NCI-H2196 (cell line): ENCODE results near the gene RANBP17.
"Not testable (repeated sequence)": the region's sequence is repeated elsewhere in the genome, so short reads cannot be mapped to it uniquely, and the experiment has no call there.

Experiments
- DNase-seq: peaks from one replicate; lab custom pipeline; 2025; ENCODE audit not compliant: unreplicated experiment; lab: John Stamatoyannopoulos, UW

RANBP17 gene

DNA sequence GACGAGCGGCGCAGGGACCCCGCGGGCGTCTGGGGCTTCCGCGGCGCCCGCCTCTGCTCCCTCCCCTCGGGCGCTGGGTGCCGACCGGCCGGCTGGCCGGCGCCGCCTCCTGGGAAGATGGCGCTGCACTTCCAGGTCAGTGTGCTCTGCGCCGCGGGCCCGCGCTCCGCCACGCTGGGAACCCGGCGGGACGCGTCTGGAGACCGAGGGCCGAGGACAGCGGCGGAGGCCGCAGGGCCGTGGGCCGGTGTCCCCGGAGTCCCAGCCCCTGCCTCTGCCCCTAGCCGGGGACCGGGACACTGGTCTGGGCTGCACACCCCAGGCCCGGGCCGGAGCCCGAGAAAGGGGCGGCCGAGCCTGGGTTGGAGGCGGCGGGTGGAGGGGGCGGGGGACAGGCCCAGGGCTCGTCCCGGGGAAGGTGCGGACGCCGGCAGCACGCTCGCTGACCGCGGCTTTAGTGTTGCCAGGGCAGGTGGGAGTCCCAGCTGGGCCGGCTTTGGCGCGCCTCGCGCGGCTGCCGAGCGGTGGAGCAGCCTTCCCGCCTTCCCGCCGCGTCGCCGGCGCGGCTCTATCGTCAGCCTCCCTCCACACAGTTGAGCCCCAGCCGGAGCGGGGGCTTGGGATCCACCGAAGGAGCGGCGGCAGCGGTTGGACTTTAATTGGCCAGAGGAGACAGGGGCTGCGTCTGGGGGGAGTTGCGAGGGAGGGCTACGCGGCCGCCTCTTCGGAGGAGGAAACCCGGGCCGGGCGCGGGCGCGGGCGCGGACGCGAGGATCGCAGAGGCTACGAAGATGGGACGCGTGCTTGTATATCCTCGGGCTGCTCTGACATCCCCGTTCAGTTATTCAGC is at the start of gene RANBP17:
Gene RANBP17 (plus strand): TSS at position 102 of the 850 bp plus-strand sequence.
- peak; percentile 77 for DNase-seq

DNA sequence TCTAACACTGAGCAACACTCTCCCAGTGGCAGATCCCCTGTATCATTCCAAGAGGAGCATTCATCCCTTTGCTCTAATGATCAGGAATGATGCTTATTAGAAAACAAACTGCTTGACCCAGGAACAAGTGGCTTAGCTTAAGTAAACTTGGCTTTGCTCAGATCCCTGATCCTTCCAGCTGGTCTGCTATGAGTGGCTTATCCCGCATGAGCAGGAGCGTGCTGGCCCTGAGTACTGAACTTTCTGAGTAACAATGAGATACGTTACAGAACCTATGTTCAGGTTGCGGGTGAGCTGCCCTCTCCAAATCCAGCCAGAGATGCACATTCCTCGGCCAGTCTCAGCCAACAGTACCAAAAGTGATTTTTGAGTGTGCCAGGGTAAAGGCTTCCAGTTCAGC is 48.6 kb upstream of the RANBP17 start:
- DNase-seq = no peak

DNA sequence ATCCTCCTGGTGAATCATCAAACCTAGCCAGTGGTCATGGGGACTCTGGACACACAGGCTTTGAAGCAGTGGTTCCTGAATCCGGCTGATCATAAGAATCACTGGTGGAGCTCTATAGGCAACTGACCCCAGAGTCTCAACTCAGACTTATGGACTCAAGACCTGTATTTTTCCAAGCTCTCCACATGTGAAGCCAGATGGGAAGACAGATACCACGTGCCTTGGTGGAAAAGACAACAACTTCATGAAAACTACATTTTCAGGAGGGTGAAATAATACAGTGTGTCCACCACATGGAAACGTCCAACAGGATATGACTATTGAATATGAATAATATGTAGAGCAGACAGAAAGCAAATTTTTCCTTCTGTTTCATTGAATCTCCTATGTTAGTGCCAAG is 44.6 kb upstream of the RANBP17 start:
- DNase-seq = no peak

DNA sequence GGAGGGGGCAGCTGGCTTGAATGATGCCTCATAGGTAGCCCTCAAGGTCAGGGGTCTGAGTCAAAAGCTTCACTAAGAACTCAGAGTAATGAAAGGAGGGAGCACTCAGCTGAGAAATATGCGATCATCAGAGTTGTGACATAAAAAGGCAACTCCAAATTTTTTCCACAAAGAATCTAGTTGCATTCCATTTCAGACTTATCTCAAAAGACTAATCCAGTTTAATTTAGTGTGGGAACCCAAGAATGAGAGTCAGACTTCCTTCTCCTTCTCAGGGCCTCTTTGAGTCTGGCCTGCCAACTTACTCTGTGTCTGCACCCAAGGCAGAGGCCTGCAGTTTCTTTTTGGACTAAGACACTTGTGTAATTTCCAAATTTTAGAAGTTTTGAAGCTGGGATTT is 43.6 kb upstream of the RANBP17 start:
- DNase-seq = no peak

DNA sequence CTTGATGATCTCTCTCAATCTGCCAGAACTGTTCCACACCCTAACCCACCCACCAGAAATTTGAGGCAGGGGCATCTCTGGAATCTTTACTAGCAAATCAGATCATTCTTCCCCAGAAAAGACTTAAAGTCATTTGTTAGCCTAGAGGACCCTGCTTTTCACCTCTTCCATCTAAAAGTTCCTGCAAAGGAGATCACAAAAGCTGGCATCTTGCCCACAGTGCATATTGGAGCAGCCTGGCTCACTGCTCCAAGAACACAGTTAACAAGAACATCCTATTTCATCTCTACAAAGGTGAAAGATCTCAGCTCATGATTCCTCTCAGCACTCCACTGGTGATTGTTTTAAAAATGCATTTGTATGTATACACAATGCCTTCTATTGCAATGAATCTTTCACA is 42.0 kb upstream of the RANBP17 start:
- DNase-seq = no peak

DNA sequence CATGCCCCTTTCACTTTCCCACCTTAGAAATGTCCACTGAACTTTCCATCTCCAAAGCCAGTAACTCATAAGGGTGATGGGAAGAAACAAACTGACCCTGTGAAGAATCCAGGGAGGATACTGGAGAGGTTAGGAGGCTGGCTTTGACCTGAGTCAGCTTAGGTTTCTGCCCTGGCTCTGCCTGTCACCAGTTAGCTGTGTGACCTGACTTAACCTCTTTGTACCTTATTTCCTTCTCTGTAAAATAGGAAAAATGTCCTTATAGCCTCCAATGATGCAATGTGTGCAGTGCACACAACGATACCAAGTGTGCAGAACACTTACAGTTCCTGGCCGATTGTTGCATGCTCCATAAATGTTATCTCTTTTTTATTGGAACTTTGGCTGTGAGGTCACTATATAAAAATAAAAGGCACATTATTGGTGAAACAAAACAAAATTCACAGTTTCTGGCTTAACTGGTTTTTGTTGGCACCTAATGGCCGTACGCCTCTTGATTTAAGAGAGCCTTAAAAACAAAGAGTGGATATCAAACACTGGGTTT is 40.5 kb upstream of the RANBP17 start:
- DNase-seq = no peak

DNA sequence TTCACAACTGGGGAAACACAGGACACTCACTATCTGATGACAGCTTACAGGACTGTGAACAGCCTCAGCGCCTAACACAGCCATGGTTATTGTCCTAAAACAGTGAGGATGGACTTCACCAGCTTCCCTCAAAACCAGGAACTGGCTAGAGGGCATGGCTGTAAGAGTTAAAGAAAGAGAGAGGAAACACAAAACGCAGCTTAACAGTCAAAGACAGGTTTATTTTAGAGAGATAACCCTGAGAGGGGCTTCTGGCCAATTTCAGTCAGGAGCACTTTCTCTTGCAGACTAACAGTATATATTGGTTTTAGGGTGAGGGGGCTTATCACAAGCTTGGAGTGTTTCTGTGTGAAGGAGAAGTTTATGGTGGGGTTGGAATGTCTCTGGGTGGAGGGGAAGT is 35.7 kb upstream of the RANBP17 start:
- no peak for DNase-seq

DNA sequence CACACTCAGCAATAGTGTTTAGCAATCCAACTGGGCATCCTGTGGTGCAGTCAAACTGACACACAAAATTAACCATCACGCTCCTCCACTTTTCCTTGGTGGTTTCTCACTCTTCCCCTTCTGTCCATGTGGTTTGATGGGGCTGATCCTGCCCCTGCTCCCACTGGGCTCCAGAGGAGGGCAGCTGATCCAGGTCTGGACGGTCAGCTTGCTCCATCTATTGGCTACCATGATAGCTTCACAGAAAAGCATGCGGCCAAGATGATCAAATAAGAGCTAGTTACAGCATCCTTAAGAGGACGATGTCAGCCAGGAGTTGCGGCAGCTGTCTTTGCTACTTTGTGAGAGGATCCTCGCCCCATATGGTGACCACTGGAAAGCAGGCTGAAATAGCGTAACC is 29.6 kb upstream of the RANBP17 start:
- no peak for DNase-seq

DNA sequence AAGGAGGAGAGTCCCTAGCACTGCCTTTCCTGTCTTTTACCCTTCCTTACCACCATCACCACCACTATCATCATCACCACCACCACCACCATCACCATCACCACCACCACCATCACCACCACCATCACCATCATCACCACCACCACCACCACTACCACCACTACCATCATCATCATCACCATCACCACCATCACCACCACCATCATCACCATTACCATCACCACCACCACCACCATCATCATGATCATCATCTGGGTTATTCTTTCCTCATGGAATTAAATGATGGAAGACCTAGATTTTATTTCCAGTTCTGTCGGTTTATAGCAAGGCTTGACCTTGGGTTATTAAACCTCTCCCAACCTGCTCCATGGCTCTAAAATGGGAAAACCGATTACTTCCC is 27.8 kb upstream of the RANBP17 start:
- DNase-seq = not testable (repeated sequence)

DNA sequence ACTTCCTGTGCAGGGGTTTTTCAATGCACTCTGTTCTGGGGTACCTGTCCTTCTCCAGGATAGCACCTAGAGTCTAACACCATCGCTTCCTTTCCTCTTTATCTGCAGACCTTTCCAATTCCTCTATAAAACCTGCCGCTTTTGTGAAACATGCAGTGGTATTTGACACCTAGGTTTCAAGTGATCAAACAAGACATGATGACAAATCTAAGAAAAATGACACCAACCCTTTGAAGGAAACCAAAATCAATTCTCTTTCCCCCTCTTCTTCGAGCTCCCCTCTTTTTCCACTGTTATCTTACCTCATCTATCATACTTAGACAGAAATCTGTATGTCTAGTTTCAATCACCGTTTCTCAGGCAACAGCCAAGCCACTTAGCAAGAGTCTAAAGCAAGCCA is 25.6 kb upstream of the RANBP17 start:
- DNase-seq = no peak

DNA sequence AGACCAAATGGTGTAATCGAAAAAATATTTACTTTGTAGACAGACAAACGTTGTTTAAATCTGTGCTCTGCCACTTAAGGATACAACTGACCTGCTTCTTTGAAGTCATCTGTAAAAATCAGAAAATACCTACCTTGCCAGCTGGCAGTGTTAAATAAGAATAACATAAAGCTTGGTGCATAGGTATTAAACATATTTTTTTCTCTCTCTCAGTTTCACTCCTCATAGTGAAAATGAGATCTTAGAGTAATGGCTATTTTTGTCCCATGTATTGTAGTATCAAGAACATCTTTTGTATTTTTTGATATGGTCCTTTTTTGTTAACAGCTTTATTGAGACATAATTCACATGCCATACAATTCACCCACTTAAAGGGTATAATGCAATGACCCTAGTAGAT is 17.9 kb upstream of the RANBP17 start:
- no peak for DNase-seq

DNA sequence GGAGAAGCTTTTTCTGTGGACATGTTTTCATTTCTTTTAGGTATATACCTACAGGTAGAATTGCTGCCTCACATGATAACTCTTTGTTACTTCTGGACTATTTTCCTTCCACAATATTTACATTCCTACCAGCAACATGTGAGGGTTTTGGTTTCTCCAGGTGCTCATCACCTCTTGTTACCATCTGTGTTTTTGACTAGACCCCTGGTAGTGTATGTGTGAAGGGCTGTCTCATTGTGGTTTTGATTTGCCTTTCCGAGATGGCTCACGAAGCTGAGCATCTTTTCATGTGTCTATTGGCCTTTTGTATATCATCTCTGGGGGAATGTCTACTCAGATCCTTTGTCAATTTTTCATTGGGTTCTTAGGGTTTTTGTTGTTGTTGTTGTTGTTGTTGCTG is 17.2 kb upstream of the RANBP17 start:
- no peak for DNase-seq

DNA sequence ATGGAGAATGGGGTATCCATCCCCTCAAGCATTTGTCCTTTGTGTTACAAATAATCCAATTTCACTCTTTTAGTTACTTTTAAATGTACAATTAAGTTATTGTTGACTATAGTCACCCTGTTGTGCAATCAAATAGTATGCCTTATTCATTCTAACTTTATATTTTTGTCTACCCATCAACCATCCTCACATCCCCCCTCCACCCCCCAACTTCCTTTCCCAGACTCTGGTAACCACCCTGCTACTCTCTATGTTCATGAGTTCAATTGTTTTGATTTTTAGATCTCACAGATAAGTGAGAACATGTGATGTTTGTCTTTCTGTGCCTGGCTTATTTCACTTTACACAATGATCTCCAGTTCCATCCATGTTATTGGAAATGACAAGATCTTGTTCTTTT is 15.4 kb upstream of the RANBP17 start:
- DNase-seq = no peak

DNA sequence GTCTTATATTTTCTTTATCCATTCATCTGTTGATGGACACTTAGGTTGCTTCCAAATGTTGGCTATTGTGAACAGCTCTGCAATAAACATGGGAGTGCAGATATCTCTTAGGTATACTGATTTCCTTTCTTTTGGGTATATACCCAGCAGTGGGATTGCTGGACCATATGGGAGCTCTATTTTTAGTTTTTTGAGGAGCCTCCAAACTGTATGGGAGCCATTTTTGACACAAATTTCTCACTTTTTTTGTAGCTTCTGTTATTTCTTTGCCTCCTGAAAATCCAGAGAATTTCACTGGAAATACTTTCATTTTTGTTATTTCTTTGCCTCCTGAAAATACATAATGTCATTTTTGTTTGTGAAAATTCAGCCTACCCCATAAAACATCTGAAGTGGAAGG is 15.0 kb upstream of the RANBP17 start:
- DNase-seq = no peak

DNA sequence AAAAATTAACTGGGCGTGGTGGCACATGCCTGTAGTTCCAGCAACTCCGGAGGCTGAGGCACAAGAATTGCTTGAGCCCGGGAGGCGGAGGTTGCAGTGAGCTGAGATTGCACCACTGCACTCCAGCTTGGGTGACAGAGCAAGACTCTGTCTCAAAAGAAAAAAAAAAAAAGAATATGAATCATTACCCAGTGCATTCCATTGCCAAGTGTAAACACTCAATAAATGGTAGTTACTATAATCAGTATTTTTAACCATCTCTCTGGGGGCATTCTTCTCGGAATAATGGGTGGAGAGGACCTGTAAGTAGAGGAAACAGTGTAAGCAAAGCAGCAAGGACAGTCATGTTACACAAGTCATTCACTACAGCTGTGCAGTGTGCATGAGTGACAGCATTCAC is 13.8 kb upstream of the RANBP17 start:
- DNase-seq = no peak

DNA sequence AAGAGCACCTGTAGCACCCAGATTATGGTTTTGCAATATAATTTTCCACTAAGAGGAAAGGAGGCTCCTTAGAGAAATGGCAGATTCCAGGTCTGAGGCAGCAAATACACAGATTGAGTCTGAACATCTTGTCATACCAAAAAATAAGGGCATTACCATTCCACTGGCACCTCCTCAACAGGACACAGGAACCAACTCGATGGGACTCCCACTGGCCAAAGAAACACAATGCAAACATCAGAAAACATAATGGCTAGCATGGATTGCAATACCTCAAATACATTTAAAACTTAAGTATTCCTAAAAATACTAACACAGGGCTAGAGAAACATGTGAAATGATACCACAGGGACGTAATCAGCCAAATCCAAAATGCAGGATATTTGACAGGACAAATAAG is 12.4 kb upstream of the RANBP17 start:
- no peak for DNase-seq

DNA sequence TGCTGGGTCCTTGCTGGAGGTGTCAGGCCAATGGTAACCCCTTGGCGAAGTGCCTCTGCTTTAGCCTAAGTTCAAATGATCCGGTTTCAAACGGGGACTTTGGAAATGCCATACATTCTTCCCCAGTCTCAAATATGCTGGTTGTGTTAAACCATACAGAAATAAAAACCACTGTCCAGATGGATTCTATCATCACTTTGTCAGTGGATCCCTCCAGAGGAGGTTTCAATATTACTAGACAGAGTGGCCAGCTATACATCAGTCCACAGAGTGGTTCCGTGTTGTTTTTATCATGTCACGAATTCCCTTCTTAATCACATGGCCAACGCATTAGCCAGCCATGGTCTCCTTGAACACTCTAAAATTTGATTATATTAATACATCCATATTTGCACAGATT is 7.3 kb upstream of the RANBP17 start:
- DNase-seq = no peak

DNA sequence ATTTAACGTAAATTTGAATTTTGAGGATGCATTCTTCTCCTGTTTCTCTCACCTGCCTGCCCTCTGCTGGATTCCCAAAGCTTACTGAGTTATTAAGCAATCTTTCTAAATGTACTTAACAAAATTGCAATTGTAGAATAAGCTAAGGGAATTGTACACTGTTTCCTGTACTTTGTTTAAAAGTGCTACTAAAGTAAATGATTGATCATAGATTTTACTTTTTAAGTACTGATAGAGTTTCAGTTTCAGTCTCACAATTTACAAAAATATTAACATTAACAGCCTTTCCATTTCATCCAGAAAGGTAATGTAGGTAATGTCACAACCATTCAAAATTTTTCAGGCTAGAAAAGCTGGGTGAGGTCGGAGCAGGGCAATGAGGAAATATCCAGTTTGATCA is 4.8 kb upstream of the RANBP17 start:
- DNase-seq = no peak

DNA sequence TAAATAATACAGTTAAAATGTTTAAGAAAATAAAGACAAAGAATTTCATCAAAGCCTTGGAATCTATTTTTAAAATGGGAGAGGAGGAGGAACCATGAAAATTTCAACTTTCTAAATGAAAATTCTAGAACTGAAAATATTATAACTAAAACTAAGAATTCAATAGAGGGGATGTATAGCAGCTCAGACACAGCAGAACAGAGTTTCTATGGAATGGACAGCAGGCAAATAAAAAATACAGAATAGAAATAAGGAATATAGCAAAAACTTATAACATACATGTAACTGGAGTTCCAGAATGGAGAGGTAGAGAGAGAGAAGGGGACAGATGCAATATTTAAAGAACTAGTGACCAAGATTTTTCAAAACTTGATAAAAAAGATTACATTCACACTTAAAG is 1.4 kb upstream of the RANBP17 start:
- no peak for DNase-seq

DNA sequence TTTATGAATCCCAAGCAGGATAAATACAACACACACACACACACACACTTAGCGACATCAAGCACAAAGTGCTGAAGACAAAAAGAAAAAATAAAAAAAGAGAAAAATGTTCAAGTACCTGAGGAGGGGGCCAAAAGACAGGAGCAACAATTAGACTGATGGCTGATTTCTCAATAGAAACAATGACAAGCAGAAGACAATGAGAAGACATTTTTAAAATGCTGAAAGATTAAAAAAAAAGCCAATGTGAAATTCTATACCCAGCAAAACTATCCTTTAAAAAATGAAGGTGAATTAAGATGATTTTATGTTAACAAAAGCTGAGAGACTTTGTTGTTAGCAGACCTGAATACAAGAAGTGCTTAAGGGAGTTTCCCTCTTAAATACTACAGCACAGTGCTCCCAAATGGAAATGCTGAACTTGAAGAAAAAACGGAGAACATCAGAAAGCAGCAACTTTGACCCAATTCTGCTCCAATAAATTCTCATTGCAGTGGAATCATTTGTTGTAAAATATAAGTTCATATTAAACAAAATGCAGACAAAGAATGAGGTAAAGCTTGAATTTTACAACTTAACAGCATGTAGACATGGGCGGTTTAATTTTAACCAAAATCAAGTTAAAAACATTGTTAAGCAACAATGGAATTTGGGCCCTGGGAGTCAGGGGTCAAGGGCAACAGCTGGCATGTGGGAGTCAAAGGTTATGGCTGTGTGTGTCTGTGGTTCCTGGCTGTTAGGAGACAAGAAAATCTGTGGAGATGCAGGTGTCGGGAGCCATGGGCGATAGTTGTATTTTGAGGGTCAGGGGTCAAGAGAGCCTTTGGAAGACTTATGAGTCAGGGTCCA is 776 bp upstream of the RANBP17 start:
- DNase-seq = no peak

DNA sequence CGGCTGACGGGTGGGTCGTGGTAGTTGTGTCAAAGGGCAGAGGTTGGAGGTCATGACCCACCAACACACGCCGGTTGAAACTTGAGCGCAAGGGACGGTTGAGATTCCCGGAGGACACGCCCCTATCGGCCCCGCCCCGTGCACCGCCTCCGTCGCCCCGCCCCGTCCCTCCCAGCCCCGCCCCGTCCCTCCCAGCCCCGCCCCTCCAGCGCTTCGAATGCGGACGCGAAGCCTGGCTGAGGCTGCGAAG is 226 bp upstream of the RANBP17 start:
- no peak for DNase-seq

DNA sequence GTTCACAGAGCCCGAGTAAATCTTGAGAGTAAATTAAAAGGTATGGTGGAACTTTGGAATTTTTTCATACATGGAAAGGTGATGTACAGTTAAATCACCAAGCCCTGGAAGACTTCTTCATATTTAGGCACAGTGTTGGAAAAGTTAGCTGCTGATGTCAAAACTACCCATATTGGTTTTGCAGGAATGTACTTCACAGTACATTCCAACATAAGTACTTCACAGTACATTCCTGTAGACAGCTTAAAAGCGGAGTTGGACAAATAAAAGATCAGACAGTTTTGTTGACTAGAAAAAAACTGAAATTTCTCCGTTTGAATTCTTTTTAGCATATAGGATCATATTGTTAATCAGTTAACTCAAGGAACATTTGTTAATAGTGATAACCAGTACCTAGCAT is 1.8 kb downstream of the RANBP17 start:
- no peak for DNase-seq
